HG03460 (cell line): Measurements from ENCODE around the gene ITGA5.

Source experiments
- ATAC-seq: cut with Tn5 transposase; IDR thresholded peaks from one replicate; pipeline ENCODE4 v1.9.1; 2021; ENCODE audit not compliant: unreplicated experiment

ITGA5 gene

GRCh38 chr12:54419088-54419887 is at the start of gene ITGA5:
Gene ITGA5, minus strand, starts transcription at chr12:54419266. Its CDS starts 68 bp downstream, at chr12:54419198.
- ATAC-seq: no peak

GRCh38 chr12:54465857-54466523 is 46.9 kb upstream of the ITGA5 start:
- no peak for ATAC-seq

GRCh38 chr12:54463484-54463883 is 44.4 kb upstream of the ITGA5 start:
- ATAC-seq: no peak

DNA sequence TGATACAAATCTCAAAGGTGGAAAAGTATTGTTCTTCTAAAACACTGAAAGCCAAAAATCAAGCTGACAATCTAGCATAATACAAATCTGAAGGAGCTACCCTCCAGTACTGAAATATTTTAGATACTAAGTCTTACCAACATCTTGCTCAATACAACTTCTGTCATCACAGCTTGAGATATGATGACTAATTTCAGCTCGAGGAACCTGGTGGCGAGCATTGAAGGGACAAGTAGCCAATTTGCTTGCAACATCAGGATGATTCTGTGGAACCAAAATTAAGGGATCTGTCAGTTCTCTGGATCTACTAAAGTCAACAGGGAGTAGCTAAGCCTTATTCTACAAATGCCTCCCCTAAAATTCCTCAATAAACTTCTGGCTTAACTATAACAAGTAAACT is 44.0 kb upstream of the ITGA5 start:
- ATAC-seq: no peak

DNA sequence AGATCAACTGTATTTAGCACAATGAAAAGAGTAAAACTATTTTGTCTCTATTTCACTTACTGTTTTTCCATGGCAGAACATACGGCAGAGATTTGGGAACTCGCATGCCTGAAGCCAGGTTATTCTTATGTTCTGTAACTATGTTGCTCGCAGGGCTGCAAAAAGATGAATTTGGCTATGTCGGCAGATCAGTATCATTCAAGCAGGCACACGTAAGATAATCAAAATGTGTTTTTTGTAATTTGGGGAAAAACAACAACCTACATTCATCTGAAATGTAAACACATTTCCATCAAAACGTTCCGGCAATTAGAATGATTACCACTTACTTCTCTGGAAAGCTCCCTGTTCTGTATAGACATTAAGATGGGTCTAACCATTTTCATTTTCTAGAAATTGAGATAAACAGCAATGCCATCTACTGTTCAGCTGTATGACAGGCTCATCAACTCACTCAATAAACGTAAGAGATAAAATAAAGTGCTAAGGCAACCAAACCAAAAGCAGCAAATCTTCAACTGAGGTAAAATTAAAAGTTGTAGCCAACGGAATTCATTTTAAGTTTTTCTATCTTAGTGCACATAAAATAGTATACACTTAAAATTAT is 41.4 kb upstream of the ITGA5 start:
- ATAC-seq: no peak

DNA sequence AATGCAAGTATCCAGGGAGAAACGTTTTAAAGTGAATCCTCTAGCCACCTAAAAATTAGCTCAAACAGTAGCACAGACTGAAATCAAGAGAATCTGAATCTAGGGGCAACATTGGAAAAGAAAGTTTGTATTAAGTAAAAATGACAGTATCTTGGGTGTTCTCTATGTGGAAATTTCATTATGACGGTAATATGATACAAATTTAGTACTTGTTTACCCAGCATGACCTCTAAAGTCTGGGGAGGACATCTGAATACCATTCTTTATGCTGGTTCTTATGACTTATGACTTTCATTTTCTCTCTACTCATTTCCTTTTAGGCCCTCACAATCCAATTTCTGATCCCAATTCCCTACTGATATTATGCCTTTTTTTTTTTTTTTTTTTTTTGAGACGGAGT is 40.3 kb upstream of the ITGA5 start:
- no peak for ATAC-seq

DNA sequence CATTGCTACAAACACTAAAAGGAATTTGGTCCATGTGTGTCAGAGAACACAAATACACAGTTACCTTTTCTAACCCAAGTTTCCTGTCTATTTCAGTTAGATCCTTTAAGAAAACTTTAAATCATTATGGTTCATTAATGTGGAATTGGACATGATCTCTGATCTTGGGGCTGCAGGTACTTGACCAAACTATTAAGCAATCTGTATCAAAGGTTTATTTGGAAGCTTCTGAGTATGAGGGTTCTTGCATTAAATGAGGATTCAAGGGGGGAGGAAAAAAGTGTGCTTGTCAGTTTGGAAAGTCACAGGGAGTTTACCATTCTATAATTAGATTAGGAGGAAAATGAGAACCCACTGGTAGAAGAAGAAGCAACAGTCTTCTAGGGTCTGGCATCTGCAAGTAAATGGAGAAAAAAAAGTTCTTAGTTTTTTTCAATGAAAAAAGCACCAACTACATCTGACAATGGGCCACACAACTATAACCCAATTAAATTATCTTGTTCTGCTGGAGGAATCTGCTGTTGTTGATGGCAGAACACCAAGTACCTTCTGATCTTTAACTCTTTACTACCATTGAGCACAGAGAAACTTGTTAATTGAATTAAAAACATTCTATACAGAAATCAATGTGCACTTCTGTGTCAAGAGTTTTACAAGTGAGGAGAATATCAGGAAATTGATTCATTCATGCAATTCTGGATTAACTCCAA is 36.8 kb upstream of the ITGA5 start:
- no peak for ATAC-seq

GRCh38 chr12:54452628-54453027 is 33.6 kb upstream of the ITGA5 start:
- no peak for ATAC-seq

- ATAC-seq: no peak
Observed at GRCh38 chr12:54448344-54448743, 29.3 kb upstream of the ITGA5 start.

GRCh38 chr12:54447917-54448316 is 28.9 kb upstream of the ITGA5 start:
- ATAC-seq: no peak

- no peak for ATAC-seq
Observed at GRCh38 chr12:54444206-54444605, 25.1 kb upstream of the ITGA5 start.

DNA sequence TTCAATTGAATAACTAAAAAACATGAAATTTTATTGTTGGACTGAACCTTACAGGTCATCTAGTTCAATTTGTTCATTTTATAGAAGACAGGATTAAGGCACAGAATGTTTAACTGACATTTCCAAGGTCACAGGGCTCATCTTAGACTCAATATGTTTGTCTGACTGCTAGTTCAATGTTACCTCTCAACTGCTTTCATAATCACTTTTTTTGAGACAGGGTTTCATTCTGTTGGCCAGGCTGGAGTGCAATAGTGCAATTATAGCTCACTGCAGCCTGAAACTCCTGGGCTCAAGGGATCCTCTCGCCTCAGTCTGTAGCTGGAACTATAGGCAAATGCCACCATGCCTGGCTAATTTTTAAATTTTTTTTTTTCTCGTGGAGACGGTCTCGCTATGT is 24.4 kb upstream of the ITGA5 start:
- ATAC-seq: no peak

GRCh38 chr12:54442961-54443360 is 23.9 kb upstream of the ITGA5 start:
- ATAC-seq: no peak

GRCh38 chr12:54442099-54442498 is 23.0 kb upstream of the ITGA5 start:
- ATAC-seq: no peak

DNA sequence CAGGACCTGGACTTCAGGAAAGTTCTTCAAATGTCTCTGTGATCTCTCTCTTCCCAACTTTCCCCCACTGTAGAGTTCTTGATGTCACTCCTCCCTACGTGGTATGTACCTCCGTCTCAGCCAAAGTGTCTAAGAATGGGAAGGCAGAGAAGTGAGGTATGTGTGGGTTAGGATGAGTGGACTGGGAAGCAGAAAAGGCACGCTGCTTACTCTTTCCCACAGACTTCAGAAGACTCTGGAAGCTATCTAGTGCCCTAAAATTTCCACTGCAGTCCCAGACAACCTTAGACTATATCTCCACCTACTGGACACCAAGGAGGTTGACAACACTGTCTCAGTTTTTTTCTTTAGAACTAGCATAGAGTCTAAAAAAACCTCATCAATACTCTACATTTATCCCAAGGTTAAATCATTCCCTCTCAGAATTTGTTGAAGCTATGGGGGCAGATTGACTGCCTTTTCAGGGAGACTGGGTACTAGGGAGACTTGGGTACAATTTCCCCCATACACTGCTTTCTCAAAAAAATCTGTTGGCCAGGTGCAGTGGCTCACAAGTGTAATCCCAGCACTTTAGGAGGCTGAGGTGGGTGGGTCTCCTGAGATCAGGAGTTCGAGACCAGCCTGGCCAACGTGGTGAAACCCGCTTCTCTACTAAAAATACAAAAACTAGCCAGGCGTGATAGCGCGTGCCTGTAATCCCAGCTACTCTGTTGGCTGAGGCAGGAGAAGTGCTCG is 20.6 kb upstream of the ITGA5 start:
- no peak for ATAC-seq

GRCh38 chr12:54439096-54439495 is 20.0 kb upstream of the ITGA5 start:
- no peak for ATAC-seq

DNA sequence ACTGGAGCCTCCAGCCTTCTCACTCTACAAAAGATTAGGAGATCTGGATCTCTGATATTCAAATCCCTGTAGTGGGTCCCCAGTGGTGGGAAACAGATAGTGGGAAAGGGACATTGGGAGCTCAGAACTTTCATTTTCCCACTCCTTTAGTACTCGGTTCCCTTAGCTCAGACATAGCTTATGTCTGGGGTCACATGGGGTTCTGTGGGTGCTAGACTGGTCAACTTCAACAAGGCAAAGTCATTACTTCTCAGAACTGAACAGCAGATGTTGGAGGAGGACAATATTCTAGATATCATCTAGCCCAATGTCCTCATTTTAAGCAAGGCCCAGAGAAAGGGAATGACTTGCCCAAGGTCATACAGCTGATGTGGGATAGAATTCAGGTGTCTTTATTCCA is 19.5 kb upstream of the ITGA5 start:
- ATAC-seq: no peak

- ATAC-seq: no peak
Observed at GRCh38 chr12:54437697-54438096, 18.6 kb upstream of the ITGA5 start.

GRCh38 chr12:54437243-54437642 is 18.2 kb upstream of the ITGA5 start:
- ATAC-seq: no peak

GRCh38 chr12:54432815-54433164 is 13.7 kb upstream of the ITGA5 start:
- ATAC-seq: no peak
